PFSK-1 (cell line): ENCODE measurements around the gene ADGRB2.

ENCODE experiments used
- POLR2AphosphoS5 ChIP-seq: IDR thresholded peaks from 2 replicates; pipeline ENCODE4 v1.6.1; 2012; ENCODE audit warnings: low read depth, mild to moderate bottlenecking, control low read depth, low read length, moderate library complexity
- TAF1 ChIP-seq: IDR thresholded peaks from 2 replicates; pipeline ENCODE4 v1.6.1; 2012; ENCODE audit warnings: low read length, control low read depth, borderline replicate concordance; ENCODE audit not compliant: insufficient read depth

- TF ChIP-seq POLR2AphosphoS5 = no peak
- TF ChIP-seq TAF1 = no peak
Measured at GRCh38 chr1:31780632-31781031, 16.5 kb upstream of the ADGRB2 start.
